IMR-90 (cell line): ENCODE measurements around the gene ARL8B. TPM values are rescaled to one million over a fixed set of nuclear protein-coding genes. Genes with fewer than 3 reads are reported as not detected.
A peak's percentile ranks its signal among the peaks of the same experiment; 100 is the strongest.

ENCODE experiments used
- ATAC-seq: fragments of 200-7000 bp; cut with Tn5 transposase; 2 replicates; pipeline ENCODE4 v1.9.1; 2020; ENCODE audit warnings: low read depth, mild to moderate bottlenecking, moderate library complexity
- BruUV-seq: library from RNA; stranded (reverse); fragments of 400-500 nt; replicated peaks from 2 replicates; lab custom pipeline; 2021; lab: Mats Ljungman, UMichigan
- CTCF ChIA-PET: fragments of 300-600 bp; formaldehyde crosslinking; extraction: SDS; loops from one replicate; lab custom pipeline; 2021; ENCODE audit warnings: antibody characterized with exemption; lab: Yijun Ruan, JAX
- POLR2A ChIA-PET: fragments of 300-600 bp; sonication (Branson Sonifier 250); formaldehyde crosslinking; loops from one replicate; lab custom pipeline; 2022; ENCODE audit warnings: antibody characterized with exemption; ENCODE audit not compliant: unreplicated experiment; lab: Charles Lee
- DNase-seq: peaks from one replicate; pipeline ENCODE4 v3.0.0; 2013
- H2AFZ ChIP-seq: replicated peaks from 2 replicates; pipeline ENCODE3; 2013; ENCODE audit warnings: low read length, mild to moderate bottlenecking; ENCODE audit not compliant: poor library complexity
- H2AK5ac ChIP-seq: 2 replicates; pipeline ENCODE4 v1.6.1; 2013; ENCODE audit warnings: low read depth, low read length, inconsistent platforms
- H2AK9ac ChIP-seq: replicated peaks from 2 replicates; pipeline ENCODE3; 2013; ENCODE audit warnings: mild to moderate bottlenecking, low read depth, low read length, moderate library complexity; ENCODE audit not compliant: poor library complexity
- H2BK120ac ChIP-seq: 2 replicates; pipeline ENCODE4 v1.6.1; 2013; ENCODE audit warnings: low read depth, low read length, inconsistent platforms
- H2BK15ac ChIP-seq: 3 replicates; pipeline ENCODE4 v1.6.1; 2013; ENCODE audit warnings: low read depth, low read length, inconsistent platforms
- H2BK20ac ChIP-seq: 2 replicates; pipeline ENCODE4 v1.6.1; 2013; ENCODE audit warnings: low read depth, mild to moderate bottlenecking, inconsistent platforms, low read length, moderate library complexity
- H2BK5ac ChIP-seq: 2 replicates; pipeline ENCODE4 v1.6.1; 2013; ENCODE audit warnings: mild to moderate bottlenecking, low read depth, low read length, inconsistent platforms; ENCODE audit not compliant: poor library complexity, severe bottlenecking
- H3K14ac ChIP-seq: replicated peaks from 2 replicates; pipeline ENCODE4 v1.6.1; 2013; ENCODE audit warnings: low read depth, low read length, inconsistent platforms
- H3K18ac ChIP-seq: 2 replicates; pipeline ENCODE4 v1.6.1; 2013; ENCODE audit warnings: low read depth, low read length, control low read depth
- H3K23ac ChIP-seq: 2 replicates; pipeline ENCODE4 v1.6.1; 2013; ENCODE audit warnings: low read depth, low read length, inconsistent platforms
- H3K27ac ChIP-seq: 2 replicates; pipeline ENCODE4 v1.5.1; 2013; ENCODE audit warnings: mild to moderate bottlenecking, control low read depth, low read length; ENCODE audit not compliant: insufficient read depth
- H3K27me3 ChIP-seq: 2 replicates; pipeline ENCODE4 v1.6.1; 2013; ENCODE audit warnings: low read length; ENCODE audit not compliant: control insufficient read depth, insufficient read depth
- H3K36me3 ChIP-seq: 2 replicates; pipeline ENCODE4 v1.6.1; 2013; ENCODE audit warnings: low read length, mixed read lengths; ENCODE audit not compliant: control insufficient read depth, insufficient read depth
- H3K4ac ChIP-seq: 2 replicates; pipeline ENCODE4 v1.6.1; 2013; ENCODE audit warnings: low read depth, low read length, inconsistent platforms
- H3K4me1 ChIP-seq: 2 replicates; pipeline ENCODE4 v1.6.1; 2013; ENCODE audit warnings: low read length, mixed read lengths; ENCODE audit not compliant: control insufficient read depth, insufficient read depth
- H3K4me2 ChIP-seq: 2 replicates; pipeline ENCODE4 v1.6.1; 2013; ENCODE audit warnings: low read depth, mild to moderate bottlenecking, control low read depth, low read length, moderate library complexity
- H3K4me3 ChIP-seq: 2 replicates; pipeline ENCODE4 v1.5.1; 2013; ENCODE audit warnings: low read depth, mild to moderate bottlenecking, control low read depth, low read length, moderate library complexity; ENCODE audit not compliant: insufficient read depth
- H3K56ac ChIP-seq: 2 replicates; pipeline ENCODE4 v1.6.1; 2013; ENCODE audit warnings: low read length, inconsistent platforms; ENCODE audit not compliant: insufficient read depth; ENCODE audit errors: extremely low read depth
- H3K79me1 ChIP-seq, 2 experiments: 2 replicates each; pipeline ENCODE4 v1.6.1; 2013; ENCODE audit warnings: low read length in 2 of 2, inconsistent platforms in 1 of 2, low read depth in 1 of 2
- H3K9ac ChIP-seq: 2 replicates; pipeline ENCODE4 v1.6.1; 2013; ENCODE audit warnings: low read depth, low read length, control low read depth
- H3K9me1 ChIP-seq: 2 replicates; pipeline ENCODE4 v1.6.1; 2013; ENCODE audit warnings: low read length, inconsistent platforms; ENCODE audit not compliant: insufficient read depth
- H3K9me3 ChIP-seq: 2 replicates; pipeline ENCODE4 v1.6.1; 2013; ENCODE audit warnings: low read length; ENCODE audit not compliant: control insufficient read depth, insufficient read depth
- H4K20me1 ChIP-seq: 2 replicates; pipeline ENCODE4 v1.6.1; 2013; ENCODE audit warnings: low read length, inconsistent platforms; ENCODE audit not compliant: insufficient read depth
- H4K5ac ChIP-seq: 2 replicates; pipeline ENCODE4 v1.6.1; 2013; ENCODE audit warnings: mild to moderate bottlenecking, low read depth, low read length, control low read depth
- H4K8ac ChIP-seq, 2 experiments: 2 replicates each; pipeline ENCODE4 v1.6.1; 2013; ENCODE audit warnings: low read depth in 2 of 2, low read length in 2 of 2, control low read depth in 1 of 2, inconsistent platforms in 1 of 2
- H4K91ac ChIP-seq: 2 replicates; pipeline ENCODE4 v1.6.1; 2013; ENCODE audit warnings: low read depth, low read length, inconsistent platforms; ENCODE audit not compliant: insufficient read depth
- BHLHE40 ChIP-seq: fragments of 150-350 bp; IDR thresholded peaks from 2 replicates; pipeline ENCODE4 v1.6.1; 2016; ENCODE audit warnings: mild to moderate bottlenecking, low read depth, low read length
- CEBPB ChIP-seq: IDR thresholded peaks from 2 replicates; pipeline ENCODE4 v1.6.1; 2012; ENCODE audit warnings: low read depth, low read length, improper control_type of control experiment
- CHD1 ChIP-seq: IDR thresholded peaks from 2 replicates; pipeline ENCODE4 v1.6.1; 2012; ENCODE audit warnings: low read depth, low read length, improper control_type of control experiment
- FOS ChIP-seq: fragments of 150-350 bp; IDR thresholded peaks from 2 replicates; pipeline ENCODE4 v1.6.1; 2016; ENCODE audit warnings: low read depth, low read length
- MAZ ChIP-seq: IDR thresholded peaks from 2 replicates; pipeline ENCODE4 v1.6.1; 2012; ENCODE audit warnings: low read depth, mild to moderate bottlenecking, low read length, improper control_type of control experiment, moderate library complexity, borderline replicate concordance
- MXI1 ChIP-seq: IDR thresholded peaks from 2 replicates; pipeline ENCODE4 v1.6.1; 2012; ENCODE audit warnings: low read depth, mild to moderate bottlenecking, low read length, moderate library complexity, borderline replicate concordance
- POLR2A ChIP-seq: IDR thresholded peaks from 2 replicates; pipeline ENCODE4 v1.6.1; 2012; ENCODE audit warnings: mild to moderate bottlenecking, low read depth, low read length
- WGBS, 2 experiments: methylation state at CpG; one replicate each; pipeline versions ENCODE4 v1.1.5 to v1.1.7; 2013; ENCODE audit warnings: missing lambda C conversion rate in 2 of 2; ENCODE audit not compliant: insufficient read length in 1 of 2; ENCODE audit errors: extremely low coverage in 2 of 2; 5-methylcytosine and 5-hydroxymethylcytosine counted together
- dilution Hi-C: fragments of 300-500 bp; cut with HindIII; formaldehyde crosslinking; loops from one replicate; pipeline ENCODE4 v1.14.3; 2018; ENCODE audit warnings: low sequenced_read_pairs; ENCODE audit not compliant: unreplicated experiment
- in situ Hi-C: fragments of 300-500 bp; cut with MboI; formaldehyde crosslinking; loops from 3 replicates; pipeline ENCODE4 v1.14.3; 2019; ENCODE audit warnings: low sequenced_read_pairs, inconsistent platforms, mixed read lengths
- intact Hi-C: fragments of 100-400 bp; cut with micrococcal nuclease; formaldehyde crosslinking; loops from 2 replicates; pipeline ENCODE4 v1.10.0; 2022
- polyA plus RNA-seq, 3 experiments: library from polyadenylated mRNA; depleted of rRNA; stranded (reverse); fragments of >200 nt; gene quantifications; 2 replicates each; pipeline ENCODE4 v1.2.3, GENCODE V29; 2012; ENCODE audit warnings: low replicate concordance in 1 of 3
- total RNA-seq: library from RNA; depleted of rRNA; stranded (reverse); fragments of >200 nt; gene quantifications from 2 replicates; pipeline ENCODE4 v1.2.3, GENCODE V29; 2012
- TF ChIP-seq, protein P1 (sequence below): conservative IDR thresholded peaks from 2 replicates; pipeline ENCODE4 v1.5.1; 2012; ENCODE audit warnings: mild to moderate bottlenecking, low read depth, low read length, improper control_type of control experiment

Gene ARL8B
- total and polyA plus RNA-seq, 2 of the 4 experiments (the other 2 are of a cell fraction): 32.3 to 47.0 TPM

DNA sequence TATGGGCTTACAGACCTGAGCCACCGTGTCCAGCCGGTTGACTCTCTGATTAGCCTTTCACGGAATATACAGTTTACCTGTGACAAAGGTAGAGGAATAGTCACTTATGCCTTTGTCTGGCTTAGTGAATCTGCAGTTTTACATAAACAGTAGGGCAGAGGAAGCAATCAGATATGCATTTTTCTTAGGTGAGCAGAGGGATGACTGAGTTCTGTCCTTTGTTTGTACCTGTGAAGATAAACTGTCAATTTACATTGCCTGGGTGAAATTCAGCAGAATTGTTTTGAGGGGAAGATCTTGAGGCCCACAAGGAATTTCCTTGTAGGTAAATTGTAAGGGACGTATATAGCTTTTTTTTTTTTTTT lies 76.2 kb downstream of the ARL8B start:
- peak overlapping the region; percentile 55 for H3K14ac ChIP-seq
- peak overlapping the region; percentile 98 for H3K27ac ChIP-seq
- no peak overlapping the region for H2AK9ac ChIP-seq
- DNase-seq (no peak), ATAC-seq (no peak)
- H3K18ac ChIP-seq: peak overlapping the region; percentile 83
- no peaks in the 10 kb centered on the region for H3K27me3 ChIP-seq
- intact Hi-C loops: loop anchor here (5.0 kb wide), 1 partner anchor 216 kb away; no protein-coding TSS in a partner anchor
- 100% methylated on average over 2 of the region's 4 CpGs; no CpG with 5 or more reads in 1 of the 2 experiments for WGBS, 2 experiments
- no peaks in the 10 kb centered on the region; the same call in 1 of the 2 replicates for H4K20me1 ChIP-seq
- peak overlapping the region; percentile 38; the same call in 1 of the 2 replicates for H3K9ac ChIP-seq
- H2BK5ac ChIP-seq: peak overlapping the region; percentile 96
- dilution Hi-C loops: no loop called here
- POLR2A ChIA-PET: no interaction called here
- peak overlapping the region; percentile 88 for H2BK120ac ChIP-seq
- H3K4me3 ChIP-seq: no peak overlapping the region
- peak overlapping the region; percentile 26; the same call in 2 of the 3 replicates for H2BK15ac ChIP-seq
- H3K56ac ChIP-seq: no peak overlapping the region
- peaks cover 24% of the 10 kb centered on the region for H3K4me1 ChIP-seq
- H2AFZ ChIP-seq: no peak overlapping the region
- in situ Hi-C loops: no loop called here
- H4K91ac ChIP-seq: peak overlapping the region; percentile 89
- no peak overlapping the region; the same call in 1 of the 2 replicates for H3K23ac ChIP-seq
- no TSS peak for BruUV-seq
- no peak overlapping the region for H3K4me2 ChIP-seq
- CTCF ChIA-PET: no interaction called here
- peaks cover 4% of the 10 kb centered on the region for H3K9me1 ChIP-seq
- H4K8ac ChIP-seq: peak overlapping the region; percentile 52 to 85; a peak in 3 of 4 replicates
- TF ChIP-seq CEBPB (no peak), MXI1 (no peak), CHD1 (no peak), MAZ (no peak), POLR2A (no peak), FOS (no peak), BHLHE40 (no peak)
- TF ChIP-seq, protein P1, sequence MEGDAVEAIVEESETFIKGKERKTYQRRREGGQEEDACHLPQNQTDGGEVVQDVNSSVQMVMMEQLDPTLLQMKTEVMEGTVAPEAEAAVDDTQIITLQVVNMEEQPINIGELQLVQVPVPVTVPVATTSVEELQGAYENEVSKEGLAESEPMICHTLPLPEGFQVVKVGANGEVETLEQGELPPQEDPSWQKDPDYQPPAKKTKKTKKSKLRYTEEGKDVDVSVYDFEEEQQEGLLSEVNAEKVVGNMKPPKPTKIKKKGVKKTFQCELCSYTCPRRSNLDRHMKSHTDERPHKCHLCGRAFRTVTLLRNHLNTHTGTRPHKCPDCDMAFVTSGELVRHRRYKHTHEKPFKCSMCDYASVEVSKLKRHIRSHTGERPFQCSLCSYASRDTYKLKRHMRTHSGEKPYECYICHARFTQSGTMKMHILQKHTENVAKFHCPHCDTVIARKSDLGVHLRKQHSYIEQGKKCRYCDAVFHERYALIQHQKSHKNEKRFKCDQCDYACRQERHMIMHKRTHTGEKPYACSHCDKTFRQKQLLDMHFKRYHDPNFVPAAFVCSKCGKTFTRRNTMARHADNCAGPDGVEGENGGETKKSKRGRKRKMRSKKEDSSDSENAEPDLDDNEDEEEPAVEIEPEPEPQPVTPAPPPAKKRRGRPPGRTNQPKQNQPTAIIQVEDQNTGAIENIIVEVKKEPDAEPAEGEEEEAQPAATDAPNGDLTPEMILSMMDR: no peak
- peaks cover 27 to 46% of the 10 kb centered on the region in 2 experiments for H3K79me1 ChIP-seq
- H3K36me3 ChIP-seq: peaks cover 24% of the 10 kb centered on the region
- peak overlapping the region; percentile 90 for H2BK20ac ChIP-seq
- H3K9me3 ChIP-seq: no peaks in the 10 kb centered on the region
- H2AK5ac ChIP-seq: peak overlapping the region; percentile 89
- H3K4ac ChIP-seq: peak overlapping the region; percentile 95
- H4K5ac ChIP-seq: peak overlapping the region; percentile 71
